SK-N-SH treated with all-trans-retinoic acid at 6 μM for 48 hours (cell line): ENCODE measurements around the gene YIPF1.

Experiments
- ATAC-seq: fragments of 200-7000 bp; cut with Tn5 transposase; 3 replicates; pipeline ENCODE4 v1.9.1; 2020; ENCODE audit warnings: mild to moderate bottlenecking, moderate library complexity
- ARNTL ChIP-seq: fragments of 450-650 bp; formaldehyde crosslinking; IDR thresholded peaks from 2 replicates; pipeline ENCODE4 v1.5.0; 2020; ENCODE audit warnings: low read depth, mild to moderate bottlenecking, moderate library complexity, borderline replicate concordance
- BACH2 ChIP-seq: fragments of 250-450 bp; sonication (Bioruptor Pico); IDR thresholded peaks from 2 replicates; pipeline ENCODE4 v1.9.0; 2021; ENCODE audit warnings: mild to moderate bottlenecking, borderline replicate concordance
- CREB5 ChIP-seq: fragments of 250-450 bp; sonication (Bioruptor Pico); IDR thresholded peaks from 2 replicates; pipeline ENCODE4 v1.5.1; 2020; ENCODE audit warnings: low read depth, mild to moderate bottlenecking, moderate library complexity
- ISL1 ChIP-seq: fragments of 250-450 bp; sonication (Bioruptor Pico); IDR thresholded peaks from 2 replicates; pipeline ENCODE4 v2.1.2; 2022; ENCODE audit warnings: mild to moderate bottlenecking, moderate library complexity
- OSR1 ChIP-seq: fragments of 250-450 bp; sonication (Bioruptor Pico); IDR thresholded peaks from 2 replicates; pipeline ENCODE4 v1.8.0; 2022; ENCODE audit warnings: moderate library complexity, mild to moderate bottlenecking, inconsistent platforms
- PATZ1 ChIP-seq: fragments of 250-450 bp; sonication (Bioruptor Pico); IDR thresholded peaks from 2 replicates; pipeline ENCODE4 v1.8.0; 2020; ENCODE audit warnings: mild to moderate bottlenecking, moderate library complexity, borderline replicate concordance
- POU6F1 ChIP-seq: fragments of 250-450 bp; sonication (Bioruptor Pico); IDR thresholded peaks from 2 replicates; pipeline ENCODE4 v1.8.0; 2021; ENCODE audit warnings: low read depth, mild to moderate bottlenecking, moderate library complexity, borderline replicate concordance
- PPARA ChIP-seq: fragments of 250-450 bp; sonication (Bioruptor Pico); IDR thresholded peaks from 2 replicates; pipeline ENCODE4 v1.5.0; 2020; ENCODE audit warnings: mild to moderate bottlenecking, borderline replicate concordance
- RARB ChIP-seq: fragments of 250-450 bp; sonication (Bioruptor Pico); IDR thresholded peaks from 2 replicates; pipeline ENCODE4 v1.8.0; 2021; ENCODE audit warnings: mild to moderate bottlenecking, moderate library complexity
- SNAI2 ChIP-seq: fragments of 250-450 bp; sonication (Bioruptor Pico); IDR thresholded peaks from 2 replicates; pipeline ENCODE4 v1.5.0; 2020; ENCODE audit warnings: mild to moderate bottlenecking, moderate library complexity
- TCF4 ChIP-seq: fragments of 250-450 bp; sonication (Bioruptor Pico); IDR thresholded peaks from 2 replicates; pipeline ENCODE4 v1.8.0; 2021; ENCODE audit warnings: mild to moderate bottlenecking, moderate library complexity, borderline replicate concordance
- TOX ChIP-seq: fragments of 250-450 bp; sonication (Bioruptor Pico); IDR thresholded peaks from 2 replicates; pipeline ENCODE4 v1.8.0; 2021; ENCODE audit warnings: mild to moderate bottlenecking, moderate library complexity, borderline replicate concordance
- ZFP3 ChIP-seq: fragments of 250-450 bp; sonication (Bioruptor Pico); IDR thresholded peaks from 2 replicates; pipeline ENCODE4 v1.5.0; 2020; ENCODE audit warnings: mild to moderate bottlenecking, moderate library complexity
- ZFP30 ChIP-seq: fragments of 450-650 bp; formaldehyde crosslinking; IDR thresholded peaks from 2 replicates; pipeline ENCODE4 v1.5.0; 2022; ENCODE audit warnings: mild to moderate bottlenecking, moderate library complexity
- ZNF565 ChIP-seq: fragments of 450-650 bp; formaldehyde crosslinking; conservative IDR thresholded peaks from 2 replicates; pipeline ENCODE4 v1.5.0; 2020; ENCODE audit warnings: low read depth, mild to moderate bottlenecking, moderate library complexity
- ZNF70 ChIP-seq: fragments of 450-650 bp; formaldehyde crosslinking; IDR thresholded peaks from 2 replicates; pipeline ENCODE4 v1.5.0; 2020; ENCODE audit warnings: mild to moderate bottlenecking, moderate library complexity
- ZNF8 ChIP-seq: fragments of 450-650 bp; formaldehyde crosslinking; IDR thresholded peaks from 2 replicates; pipeline ENCODE4 v1.5.0; 2020; ENCODE audit warnings: mild to moderate bottlenecking, moderate library complexity
- TF ChIP-seq, protein P1 (sequence below): fragments of 250-450 bp; sonication (Bioruptor Pico); IDR thresholded peaks from 2 replicates; pipeline ENCODE4 v1.5.0; 2020; ENCODE audit warnings: mild to moderate bottlenecking, moderate library complexity

Gene YIPF1

GRCh38 chr1:53807916-53808315 is 81.7 kb downstream of the YIPF1 start:
- TF ChIP-seq PATZ1 (no peak), ZNF565 (CRISPR knock-in tag) (no peak), RARB (no peak)
- ATAC-seq = no peak

DNA sequence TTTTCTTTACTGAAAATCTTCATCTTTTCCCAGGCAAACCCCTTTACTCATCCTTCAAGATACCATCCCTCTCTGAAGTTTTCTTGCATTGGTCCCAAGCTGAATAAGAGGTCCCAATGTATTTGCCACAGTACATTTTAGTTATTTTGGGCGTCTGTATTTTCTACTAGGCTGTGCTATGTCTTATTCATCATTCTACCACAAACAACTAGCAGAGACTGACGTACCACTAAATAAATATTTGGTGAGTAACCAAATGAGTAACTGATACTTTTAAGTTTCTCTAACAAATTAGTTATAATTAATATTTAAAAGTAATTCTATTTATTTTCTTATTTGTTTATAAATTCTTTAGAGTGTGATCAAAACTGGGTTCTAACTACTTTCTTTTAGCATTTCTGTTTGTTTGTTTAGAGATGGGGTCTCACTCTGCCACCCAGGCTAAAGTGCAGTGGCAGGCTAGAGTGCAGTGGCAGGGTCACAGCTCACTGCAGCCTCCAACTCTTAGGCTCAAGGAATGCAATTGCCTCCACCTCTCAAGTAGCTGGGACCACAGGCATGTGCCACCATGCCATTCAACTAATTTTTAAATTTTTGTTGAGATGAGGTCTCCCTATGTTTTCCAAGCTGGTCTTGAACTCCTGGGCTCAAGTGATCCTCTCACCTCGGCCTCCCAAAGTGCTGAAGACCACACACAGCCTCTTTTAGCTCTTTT is 84.6 kb downstream of the YIPF1 start:
- TF ChIP-seq SNAI2 = no peak
- TF ChIP-seq TOX (CRISPR knock-in tag) = no peak
- TF ChIP-seq CREB5 (CRISPR knock-in tag) = no peak
- TF ChIP-seq, protein P1, sequence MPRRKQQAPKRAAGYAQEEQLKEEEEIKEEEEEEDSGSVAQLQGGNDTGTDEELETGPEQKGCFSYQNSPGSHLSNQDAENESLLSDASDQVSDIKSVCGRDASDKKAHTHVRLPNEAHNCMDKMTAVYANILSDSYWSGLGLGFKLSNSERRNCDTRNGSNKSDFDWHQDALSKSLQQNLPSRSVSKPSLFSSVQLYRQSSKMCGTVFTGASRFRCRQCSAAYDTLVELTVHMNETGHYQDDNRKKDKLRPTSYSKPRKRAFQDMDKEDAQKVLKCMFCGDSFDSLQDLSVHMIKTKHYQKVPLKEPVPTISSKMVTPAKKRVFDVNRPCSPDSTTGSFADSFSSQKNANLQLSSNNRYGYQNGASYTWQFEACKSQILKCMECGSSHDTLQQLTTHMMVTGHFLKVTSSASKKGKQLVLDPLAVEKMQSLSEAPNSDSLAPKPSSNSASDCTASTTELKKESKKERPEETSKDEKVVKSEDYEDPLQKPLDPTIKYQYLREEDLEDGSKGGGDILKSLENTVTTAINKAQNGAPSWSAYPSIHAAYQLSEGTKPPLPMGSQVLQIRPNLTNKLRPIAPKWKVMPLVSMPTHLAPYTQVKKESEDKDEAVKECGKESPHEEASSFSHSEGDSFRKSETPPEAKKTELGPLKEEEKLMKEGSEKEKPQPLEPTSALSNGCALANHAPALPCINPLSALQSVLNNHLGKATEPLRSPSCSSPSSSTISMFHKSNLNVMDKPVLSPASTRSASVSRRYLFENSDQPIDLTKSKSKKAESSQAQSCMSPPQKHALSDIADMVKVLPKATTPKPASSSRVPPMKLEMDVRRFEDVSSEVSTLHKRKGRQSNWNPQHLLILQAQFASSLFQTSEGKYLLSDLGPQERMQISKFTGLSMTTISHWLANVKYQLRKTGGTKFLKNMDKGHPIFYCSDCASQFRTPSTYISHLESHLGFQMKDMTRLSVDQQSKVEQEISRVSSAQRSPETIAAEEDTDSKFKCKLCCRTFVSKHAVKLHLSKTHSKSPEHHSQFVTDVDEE (CRISPR knock-in tag) = no peak
- TF ChIP-seq ZFP3 (CRISPR knock-in tag) = no peak
- no peak for TF ChIP-seq POU6F1 (CRISPR knock-in tag)
- TF ChIP-seq ZNF8 (CRISPR knock-in tag) = no peak
- TF ChIP-seq OSR1 (CRISPR knock-in tag) = no peak
- TF ChIP-seq ZNF565 (CRISPR knock-in tag) = no peak
- TF ChIP-seq ARNTL (CRISPR knock-in tag) = no peak
- TF ChIP-seq TCF4 = no peak
- no peak for TF ChIP-seq PATZ1
- TF ChIP-seq PPARA (CRISPR knock-in tag) = no peak
- no peak for TF ChIP-seq BACH2
- no peak for TF ChIP-seq ZNF70
- no peak for TF ChIP-seq ZFP30 (CRISPR knock-in tag)
- no peak for TF ChIP-seq ISL1 (CRISPR knock-in tag)

GRCh38 chr1:53804181-53804580 is 85.4 kb downstream of the YIPF1 start:
- no peak for ATAC-seq
- TF ChIP-seq CREB5 (CRISPR knock-in tag) = no peak
- no peak for TF ChIP-seq TCF4
- no peak for TF ChIP-seq SNAI2

More for the DNA sequence above, 84.6 kb downstream of the YIPF1 start:
- no peak for ATAC-seq
